Spinal cord (tissue), 10 donors: ENCODE data around the gene FREM3. TPM values are rescaled to one million over a fixed set of nuclear protein-coding genes. Genes with fewer than 3 reads are reported as not detected.
"Not testable (repeated sequence)": the region's sequence is repeated elsewhere in the genome, so short reads cannot be mapped to it uniquely, and the experiment has no call there.

Experiments used
- DNase-seq, 6 donors: peaks; one replicate each; pipeline versions ENCODE4 v3.0.0 to v3.0.0-alpha.2; 2013 to 2015; ENCODE audit warnings: low spot score in 6 of 6, low read depth in 4 of 6
- H3K27ac ChIP-seq: one replicate; pipeline ENCODE4 v1.5.1; 2013; ENCODE audit warnings: low read depth, low read length, control low read depth
- H3K27me3 ChIP-seq: one replicate; pipeline ENCODE4 v1.6.1; 2013; ENCODE audit warnings: low read length; ENCODE audit not compliant: control insufficient read depth, insufficient read depth
- H3K36me3 ChIP-seq: one replicate; pipeline ENCODE4 v1.6.1; 2013; ENCODE audit warnings: low read length; ENCODE audit not compliant: control insufficient read depth, insufficient read depth
- H3K4me1 ChIP-seq: one replicate; pipeline ENCODE4 v1.6.1; 2013; ENCODE audit warnings: low read length; ENCODE audit not compliant: control insufficient read depth, insufficient read depth
- H3K4me3 ChIP-seq: one replicate; pipeline ENCODE4 v1.5.1; 2013; ENCODE audit warnings: low read depth, low read length, control low read depth
- H3K9me3 ChIP-seq: one replicate; pipeline ENCODE4 v1.6.1; 2013; ENCODE audit warnings: low read length; ENCODE audit not compliant: control insufficient read depth, insufficient read depth
- WGBS: methylation state at CpG from one replicate; pipeline ENCODE4 v1.1.5; 2013; ENCODE audit warnings: missing lambda C conversion rate; ENCODE audit not compliant: insufficient coverage; 5-methylcytosine and 5-hydroxymethylcytosine counted together
- polyA plus RNA-seq, 2 donors: library from polyadenylated mRNA; unstranded; fragments of 120-200 nt; gene quantifications; one replicate each; pipeline ENCODE4 v1.2.1, GENCODE V29; 2013; ENCODE audit not compliant: insufficient read length in 2 of 2
- total RNA-seq, 2 donors: library from RNA; depleted of rRNA in 1 of 2; stranded (reverse); fragments of 120-200 nt in 1 of 2; fragments of >200 nt in 1 of 2; gene quantifications; one replicate each; pipeline versions ENCODE4 v1.2.3 to v1.2.4, GENCODE V29; 2013 to 2014
- donor health status: healthy.

Gene FREM3
- total and polyA plus RNA-seq, 4 donors = 1.5 to 3.0 (median 2.5) TPM

GRCh38 chr4:143531380-143531779, 169.1 kb downstream of the FREM3 start:
- Histone ChIP-seq H3K4me3 (no peak overlapping the region), H3K27me3 (no peaks in the 10 kb centered on the region), H3K9me3 (no peaks in the 10 kb centered on the region), H3K27ac (no peak overlapping the region), H3K36me3 (peaks cover 25% of the 10 kb centered on the region), H3K4me1 (no peaks in the 10 kb centered on the region)
- DNase-seq = peak in 2 of 6 donors; percentile 22
- WGBS = no CpG with 5 or more reads among the region's 1 CpG

DNA sequence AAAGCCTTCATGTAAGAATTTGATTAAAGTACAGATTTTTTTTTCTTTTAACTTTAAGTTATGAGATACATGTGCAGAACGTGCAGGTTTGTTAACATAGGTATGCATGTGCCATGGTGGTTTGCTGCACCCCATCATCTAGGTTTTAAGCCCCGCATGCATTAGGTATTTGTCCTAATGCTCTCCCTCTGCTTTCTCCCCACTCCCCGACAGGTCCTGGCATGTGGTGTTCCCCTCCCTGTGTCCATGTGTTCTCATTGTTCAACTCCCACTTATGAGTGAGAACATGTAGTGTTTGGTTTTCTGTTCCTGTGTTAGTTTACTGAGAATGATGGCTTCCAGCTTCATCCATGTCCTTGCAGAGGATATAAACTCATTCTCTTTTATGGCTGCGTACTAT, 172.4 kb downstream of the FREM3 start:
- DNase-seq, H3K4me3 ChIP-seq, H3K9me3 ChIP-seq, H3K27ac ChIP-seq, H3K4me1 ChIP-seq, H3K27me3 ChIP-seq: not testable (repeated sequence)
- no CpG with 5 or more reads among the region's 4 CpGs for WGBS
- H3K36me3 ChIP-seq = peaks cover 23% of the 10 kb centered on the region

Other genes with a start within 250 kb of the FREM3 start
- gene SMARCA5, start 187.0 kb downstream of the FREM3 start, total RNA-seq = 10 to 100 TPM; 52.2 to 86.4 TPM
- 100 to 1,000 TPM in 1 of 2 donors, 10 to 100 TPM in 1; 76.1 to 106 TPM for gene SMARCA5, start 187.0 kb downstream of the FREM3 start, polyA plus RNA-seq
- 1 to 10 TPM; 1.2 to 3.0 TPM for gene GYPE, start 204.9 kb upstream of the FREM3 start, total RNA-seq
- gene GYPE, start 204.9 kb upstream of the FREM3 start, polyA plus RNA-seq = 1 to 10 TPM; 2.7 to 2.9 TPM